Gastroesophageal sphincter (tissue), 4 donors: ENCODE data around the gene MACROD2. TPM values are rescaled to one million over a fixed set of nuclear protein-coding genes. Genes with fewer than 3 reads are reported as not detected.

Experiments
- ATAC-seq: fragments of 150-250 bp; one replicate; pipeline ENCODE4 v1.9.1; 2016; ENCODE audit warnings: mild to moderate bottlenecking, moderate library complexity
- H3K27ac ChIP-seq, 4 donors: fragments of 200-600 bp; sonication (generic) in 3 of 4; 1 replicate in 3 of 4; 2 replicates in 1 of 4; pipeline ENCODE4 v1.5.1; 2016 to 2019
- H3K27me3 ChIP-seq: fragments of 200-600 bp; sonication (generic); one replicate; pipeline ENCODE4 v1.5.1; 2019
- H3K36me3 ChIP-seq, 2 donors: fragments of 200-600 bp; sonication (generic); one replicate each; pipeline ENCODE4 v1.5.1; 2019; ENCODE audit warnings: control low read depth in 1 of 2
- H3K4me1 ChIP-seq, 3 donors: fragments of 200-600 bp; sonication (generic); 1 replicate in 2 of 3; 2 replicates in 1 of 3; pipeline ENCODE4 v1.5.1; 2016 to 2019; ENCODE audit warnings: control low read depth in 2 of 3
- H3K4me3 ChIP-seq, 2 donors: fragments of 200-600 bp; sonication (generic); one replicate each; pipeline ENCODE4 v1.5.1; 2019; ENCODE audit warnings: mild to moderate bottlenecking in 1 of 2, moderate library complexity in 1 of 2
- H3K9me3 ChIP-seq, 3 donors: fragments of 200-600 bp; sonication (generic); one replicate each; pipeline ENCODE4 v1.5.1; 2017 to 2019; ENCODE audit warnings: control low read depth in 2 of 3
- EP300 ChIP-seq: sonication (generic); formaldehyde crosslinking; IDR thresholded peaks from one replicate; pipeline ENCODE4 v1.6.1; 2017; ENCODE audit warnings: antibody characterized with exemption, mild to moderate bottlenecking
- POLR2A ChIP-seq, 2 donors: fragments of 450-650 bp; IDR thresholded peaks; one replicate each; pipeline ENCODE4 v1.6.1; 2017; ENCODE audit warnings: antibody characterized with exemption in 2 of 2, mild to moderate bottlenecking in 2 of 2, moderate library complexity in 1 of 2
- POLR2AphosphoS5 ChIP-seq: sonication (generic); formaldehyde crosslinking; IDR thresholded peaks from one replicate; pipeline ENCODE4 v1.6.1; 2017; ENCODE audit warnings: antibody characterized with exemption
- WGBS, 2 donors: methylation state at CpG; one replicate each; pipeline ENCODE4 v1.1.5; 2018; ENCODE audit warnings: low coverage in 1 of 2; 5-methylcytosine and 5-hydroxymethylcytosine counted together
- total RNA-seq, 4 donors: library from RNA; depleted of rRNA; stranded (reverse); fragments of >200 nt; gene quantifications; one replicate each; pipeline ENCODE4 v1.1.0, GENCODE V29; 2016
- TF ChIP-seq, protein P1 (sequence below), 4 experiments: fragments of 200-600 bp in 2 of 4; fragments of 450-650 bp in 2 of 4; sonication (generic) in 1 of 4; IDR thresholded peaks; one replicate each; pipeline ENCODE4 v1.5.1; 2017 to 2019; ENCODE audit warnings: antibody characterized with exemption in 4 of 4, mild to moderate bottlenecking in 2 of 4, moderate library complexity in 2 of 4

The MACROD2 gene
- total RNA-seq, 4 donors from 2014 or later: 4.0 to 12.1 (median 7.4) TPM

DNA sequence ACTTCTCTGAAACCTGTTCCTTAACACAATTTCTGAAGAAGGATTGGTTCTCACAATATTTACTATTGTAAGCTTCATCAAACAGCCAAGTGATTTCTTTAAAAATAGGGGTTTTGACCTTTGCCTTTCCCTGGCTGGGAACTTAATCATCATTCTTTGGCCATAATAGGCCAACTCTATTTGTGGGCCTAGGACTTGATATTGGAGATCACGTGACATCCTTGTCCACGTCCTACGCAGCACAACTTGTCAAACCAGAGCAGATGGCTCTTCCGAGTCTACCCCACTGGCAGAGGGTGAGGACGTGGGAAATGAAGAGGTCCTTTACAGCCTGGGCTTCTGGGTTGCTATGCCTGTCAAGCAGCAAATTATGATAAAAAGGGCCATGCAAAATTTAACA is 1547.3 kb downstream of the MACROD2 start:
- ATAC-seq: no peak
- TF ChIP-seq POLR2AphosphoS5 (no peak), POLR2A (IDR thresholded peaks at IDR 0.05) (no peak), EP300 (no peak)
- TF ChIP-seq, protein P1, sequence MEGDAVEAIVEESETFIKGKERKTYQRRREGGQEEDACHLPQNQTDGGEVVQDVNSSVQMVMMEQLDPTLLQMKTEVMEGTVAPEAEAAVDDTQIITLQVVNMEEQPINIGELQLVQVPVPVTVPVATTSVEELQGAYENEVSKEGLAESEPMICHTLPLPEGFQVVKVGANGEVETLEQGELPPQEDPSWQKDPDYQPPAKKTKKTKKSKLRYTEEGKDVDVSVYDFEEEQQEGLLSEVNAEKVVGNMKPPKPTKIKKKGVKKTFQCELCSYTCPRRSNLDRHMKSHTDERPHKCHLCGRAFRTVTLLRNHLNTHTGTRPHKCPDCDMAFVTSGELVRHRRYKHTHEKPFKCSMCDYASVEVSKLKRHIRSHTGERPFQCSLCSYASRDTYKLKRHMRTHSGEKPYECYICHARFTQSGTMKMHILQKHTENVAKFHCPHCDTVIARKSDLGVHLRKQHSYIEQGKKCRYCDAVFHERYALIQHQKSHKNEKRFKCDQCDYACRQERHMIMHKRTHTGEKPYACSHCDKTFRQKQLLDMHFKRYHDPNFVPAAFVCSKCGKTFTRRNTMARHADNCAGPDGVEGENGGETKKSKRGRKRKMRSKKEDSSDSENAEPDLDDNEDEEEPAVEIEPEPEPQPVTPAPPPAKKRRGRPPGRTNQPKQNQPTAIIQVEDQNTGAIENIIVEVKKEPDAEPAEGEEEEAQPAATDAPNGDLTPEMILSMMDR (IDR thresholded peaks at IDR 0.05): no peak
- H3K4me3 ChIP-seq: no peak overlapping the region
- no peak overlapping the region for H3K27ac ChIP-seq
- H3K27me3 ChIP-seq: no peaks in the 10 kb centered on the region
- no peaks in the 10 kb centered on the region for H3K36me3 ChIP-seq
- WGBS, 2 donors: 81 to 86% methylated on average over 5 of the region's 5 CpGs
- H3K4me1 ChIP-seq: no peaks in the 10 kb centered on the region
- no peaks in the 10 kb centered on the region for H3K9me3 ChIP-seq

DNA sequence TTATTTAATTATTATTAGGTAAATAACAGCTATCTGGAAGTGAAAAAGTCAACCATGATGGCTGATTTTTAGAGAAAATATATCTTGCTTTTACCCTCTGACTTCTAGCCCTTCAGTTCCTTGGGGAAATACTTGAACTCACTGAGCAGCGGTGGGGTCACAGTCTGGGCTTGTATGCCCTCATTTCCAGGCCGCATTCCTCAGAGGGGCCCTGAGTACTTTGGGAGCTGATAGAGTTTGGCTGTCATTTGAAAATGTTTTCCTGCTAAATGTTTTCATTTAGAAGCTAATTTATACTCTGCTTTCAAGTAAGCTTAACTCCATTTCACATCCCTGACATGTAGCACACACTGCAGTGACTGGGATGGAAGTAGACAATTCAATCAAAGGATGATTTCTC is 1549.4 kb downstream of the MACROD2 start:
- Histone ChIP-seq H3K36me3 (no peaks in the 10 kb centered on the region), H3K4me1 (no peaks in the 10 kb centered on the region), H3K27ac (no peak overlapping the region), H3K4me3 (no peak overlapping the region), H3K9me3 (no peaks in the 10 kb centered on the region), H3K27me3 (no peaks in the 10 kb centered on the region)
- TF ChIP-seq EP300 (no peak), POLR2A (IDR thresholded peaks at IDR 0.05) (no peak), POLR2AphosphoS5 (no peak)
- TF ChIP-seq, protein P1 (IDR thresholded peaks at IDR 0.05): no peak
- ATAC-seq: no peak
- 67 to 76% methylated on average over 2 of the region's 2 CpGs for WGBS, 2 donors

DNA sequence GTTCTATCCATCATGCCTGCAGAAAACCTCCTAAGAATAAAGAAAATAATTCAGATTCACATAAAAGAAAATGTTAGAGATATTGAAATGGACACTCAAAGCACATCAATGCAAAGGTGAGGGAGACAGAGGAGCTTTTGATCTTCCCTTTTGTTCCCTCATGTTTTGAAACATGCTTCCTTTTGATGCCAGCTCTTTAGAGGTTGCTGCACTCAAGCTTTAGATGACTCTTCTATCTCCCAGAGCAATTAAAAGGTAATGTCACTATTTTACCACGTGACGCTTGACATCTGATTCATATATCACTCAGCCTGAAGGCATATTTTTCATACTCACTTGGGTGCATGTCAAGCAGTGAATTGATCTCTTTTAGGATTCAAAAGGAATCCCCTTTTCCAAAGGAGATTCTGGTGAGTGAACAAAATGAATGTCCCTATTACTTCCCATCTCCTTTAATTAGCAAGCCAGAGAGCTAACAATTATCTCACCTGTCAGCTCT is 1551.3 kb downstream of the MACROD2 start:
- no peak overlapping the region for H3K27ac ChIP-seq
- no peaks in the 10 kb centered on the region for H3K9me3 ChIP-seq
- no peaks in the 10 kb centered on the region for H3K36me3 ChIP-seq
- H3K4me3 ChIP-seq: no peak overlapping the region
- WGBS, 2 donors: 75 to 91% methylated on average over 2 of the region's 2 CpGs
- no peak for ATAC-seq
- H3K27me3 ChIP-seq: no peaks in the 10 kb centered on the region
- H3K4me1 ChIP-seq: no peaks in the 10 kb centered on the region
- TF ChIP-seq POLR2AphosphoS5 (no peak), EP300 (no peak), POLR2A (IDR thresholded peaks at IDR 0.05) (no peak)
- TF ChIP-seq, protein P1 (IDR thresholded peaks at IDR 0.05): no peak

DNA sequence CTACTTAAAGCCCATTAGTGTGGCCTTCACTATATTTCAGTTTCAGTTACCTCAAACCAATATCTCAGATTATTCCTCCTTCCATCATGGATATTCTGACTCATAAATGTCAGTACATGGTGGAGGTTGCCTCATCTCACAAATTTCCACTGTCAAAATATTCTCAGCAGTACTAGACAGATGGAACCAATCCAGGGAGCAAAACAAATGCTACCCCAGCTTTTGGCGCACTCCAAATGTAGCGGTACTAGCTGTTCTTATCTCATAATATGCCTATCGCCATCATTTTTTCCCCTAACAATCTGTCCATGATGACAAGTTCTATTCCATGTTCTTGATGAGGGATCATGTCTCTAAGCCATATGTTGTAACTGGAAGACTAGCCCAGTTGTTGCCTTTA is 1551.8 kb downstream of the MACROD2 start:
- 100% methylated on average over 1 to 3 of the region's 3 CpGs for WGBS, 2 donors
- no peak overlapping the region for H3K4me3 ChIP-seq
- H3K36me3 ChIP-seq: no peaks in the 10 kb centered on the region
- no peaks in the 10 kb centered on the region for H3K4me1 ChIP-seq
- H3K27me3 ChIP-seq: no peaks in the 10 kb centered on the region
- no peak overlapping the region for H3K27ac ChIP-seq
- no peak for ATAC-seq
- TF ChIP-seq POLR2A (IDR thresholded peaks at IDR 0.05) (no peak), POLR2AphosphoS5 (no peak), EP300 (no peak)
- TF ChIP-seq, protein P1 (IDR thresholded peaks at IDR 0.05): no peak
- peaks cover 0 to 4% (median 0%) of the 10 kb centered on the region in 3 donors for H3K9me3 ChIP-seq

DNA sequence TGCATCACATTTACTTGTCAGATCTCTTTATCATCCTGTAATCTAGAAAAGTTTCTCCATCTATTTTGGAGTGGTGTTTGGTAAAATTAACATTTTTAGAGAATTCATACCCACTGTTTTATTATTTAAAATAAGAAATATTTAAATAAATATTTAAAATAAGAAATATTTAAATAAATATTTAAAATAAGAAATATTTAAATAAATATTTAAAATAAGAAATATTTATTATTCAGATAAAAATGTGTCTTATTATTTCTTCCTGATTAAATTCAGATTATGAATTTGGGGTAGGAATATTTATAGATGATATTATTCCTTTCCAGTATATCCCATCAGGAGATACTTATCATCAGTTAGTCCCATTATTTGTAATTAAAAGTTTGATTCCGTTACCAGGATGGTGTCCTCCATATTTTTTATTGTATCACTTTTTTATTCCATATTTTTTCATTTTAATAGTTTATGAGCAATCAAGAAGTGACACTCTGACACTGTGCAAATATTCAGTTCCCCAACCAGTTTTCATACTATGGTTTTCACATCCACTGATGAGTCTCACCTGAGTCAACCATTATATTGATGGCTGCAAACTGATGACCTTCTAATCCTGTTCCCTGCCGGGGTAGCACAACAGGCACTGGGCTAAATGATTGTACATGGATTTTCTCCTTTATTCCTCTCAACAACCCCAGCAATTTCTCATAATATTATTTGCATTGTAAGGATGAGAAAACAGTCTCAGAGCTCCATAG is 1555.0 kb downstream of the MACROD2 start:
- H3K36me3 ChIP-seq: no peaks in the 10 kb centered on the region
- H3K4me3 ChIP-seq: no peak overlapping the region
- no peak for ATAC-seq
- TF ChIP-seq POLR2AphosphoS5: no peak
- TF ChIP-seq POLR2A (IDR thresholded peaks at IDR 0.05): no peak
- no peak for TF ChIP-seq EP300
- TF ChIP-seq, protein P1 (IDR thresholded peaks at IDR 0.05): no peak
- no peaks in the 10 kb centered on the region for H3K4me1 ChIP-seq
- WGBS, 2 donors: 90 to 96% methylated on average over 2 of the region's 2 CpGs
- H3K9me3 ChIP-seq: peaks cover 0 to 15% (median 0%) of the 10 kb centered on the region in 3 donors
- H3K27ac ChIP-seq: no peak overlapping the region
- H3K27me3 ChIP-seq: no peaks in the 10 kb centered on the region
